Measurements from ENCODE around the gene PRAMEF2.
"Not testable (repeated sequence)": the region's sequence is repeated elsewhere in the genome, so short reads cannot be mapped to it uniquely, and the experiment has no call there.

DNA sequence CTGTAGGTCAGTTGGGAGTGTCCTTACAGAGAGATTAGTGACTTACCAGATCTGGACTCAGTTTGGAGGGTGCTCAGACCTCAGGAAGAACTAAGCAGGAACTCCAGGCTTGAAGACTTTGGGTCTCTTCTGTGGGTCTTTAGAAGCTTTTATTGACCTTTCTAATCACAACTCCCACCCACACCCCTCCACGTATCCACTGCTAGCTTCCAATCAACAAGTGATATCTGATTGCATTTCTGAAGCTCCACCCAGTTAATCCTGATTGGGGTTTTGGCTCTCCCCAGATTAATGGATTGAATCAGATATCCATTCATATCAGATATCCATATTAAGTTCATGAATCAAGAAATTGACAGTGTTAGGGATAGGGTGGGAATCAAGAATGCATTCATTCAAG is 41.3 kb downstream of the PRAMEF2 start, which contains the start of gene PRAMEF10:
- TF ChIP-seq, protein P1, sequence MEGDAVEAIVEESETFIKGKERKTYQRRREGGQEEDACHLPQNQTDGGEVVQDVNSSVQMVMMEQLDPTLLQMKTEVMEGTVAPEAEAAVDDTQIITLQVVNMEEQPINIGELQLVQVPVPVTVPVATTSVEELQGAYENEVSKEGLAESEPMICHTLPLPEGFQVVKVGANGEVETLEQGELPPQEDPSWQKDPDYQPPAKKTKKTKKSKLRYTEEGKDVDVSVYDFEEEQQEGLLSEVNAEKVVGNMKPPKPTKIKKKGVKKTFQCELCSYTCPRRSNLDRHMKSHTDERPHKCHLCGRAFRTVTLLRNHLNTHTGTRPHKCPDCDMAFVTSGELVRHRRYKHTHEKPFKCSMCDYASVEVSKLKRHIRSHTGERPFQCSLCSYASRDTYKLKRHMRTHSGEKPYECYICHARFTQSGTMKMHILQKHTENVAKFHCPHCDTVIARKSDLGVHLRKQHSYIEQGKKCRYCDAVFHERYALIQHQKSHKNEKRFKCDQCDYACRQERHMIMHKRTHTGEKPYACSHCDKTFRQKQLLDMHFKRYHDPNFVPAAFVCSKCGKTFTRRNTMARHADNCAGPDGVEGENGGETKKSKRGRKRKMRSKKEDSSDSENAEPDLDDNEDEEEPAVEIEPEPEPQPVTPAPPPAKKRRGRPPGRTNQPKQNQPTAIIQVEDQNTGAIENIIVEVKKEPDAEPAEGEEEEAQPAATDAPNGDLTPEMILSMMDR (IDR thresholded peaks at IDR 0.05; ENCODE audit: low read depth, low read length, poor library complexity, severe bottlenecking), result not testable (repeated sequence)
- TF ChIP-seq EZH2phosphoT487 (IDR thresholded peaks at IDR 0.05; ENCODE audit: borderline replicate concordance, low read length), result not testable (repeated sequence)
